HEK293 (cell line): ENCODE results near the gene COPS3.

Experiments used
- BCL11B ChIP-seq: fragments of 450-650 bp; formaldehyde crosslinking; IDR thresholded peaks from 2 replicates; pipeline ENCODE4 v1.5.1; 2016; ENCODE audit warnings: low read depth, missing biosample characterization, missing genetic modification characterization
- GLIS2 ChIP-seq: fragments of 450-650 bp; formaldehyde crosslinking; IDR thresholded peaks from 2 replicates; pipeline ENCODE4 v1.5.1; 2016; ENCODE audit warnings: missing biosample characterization, missing genetic modification characterization
- KLF16 ChIP-seq: fragments of 450-650 bp; formaldehyde crosslinking; IDR thresholded peaks from 2 replicates; pipeline ENCODE4 v1.5.1; 2017; ENCODE audit warnings: missing biosample characterization, missing genetic modification characterization
- KLF8 ChIP-seq: fragments of 450-650 bp; formaldehyde crosslinking; IDR thresholded peaks from 2 replicates; pipeline ENCODE4 v1.5.1; 2016; ENCODE audit warnings: missing biosample characterization, missing genetic modification characterization
- SETDB1 ChIP-seq: IDR thresholded peaks from one replicate; pipeline ENCODE4 v1.6.1; 2017; ENCODE audit warnings: mild to moderate bottlenecking, low read length, moderate library complexity, mixed read lengths; ENCODE audit not compliant: insufficient read length
- SP3 ChIP-seq: fragments of 450-650 bp; formaldehyde crosslinking; IDR thresholded peaks from 2 replicates; pipeline ENCODE4 v1.5.1; 2016; ENCODE audit warnings: missing biosample characterization, missing genetic modification characterization
- SP7 ChIP-seq: fragments of 450-650 bp; formaldehyde crosslinking; IDR thresholded peaks from 2 replicates; pipeline ENCODE4 v1.5.1; 2016; ENCODE audit warnings: missing biosample characterization, missing genetic modification characterization
- TCF7L2 ChIP-seq: IDR thresholded peaks from 2 replicates; pipeline ENCODE4 v1.6.1; 2011; ENCODE audit warnings: low read depth, mild to moderate bottlenecking, inconsistent platforms, low read length, moderate library complexity, borderline replicate concordance
- YY1 ChIP-seq: fragments of 450-650 bp; formaldehyde crosslinking; IDR thresholded peaks from 2 replicates; pipeline ENCODE4 v1.5.1; 2018; ENCODE audit warnings: missing biosample characterization, missing genetic modification characterization
- ZBTB1 ChIP-seq: fragments of 450-650 bp; formaldehyde crosslinking; IDR thresholded peaks from 2 replicates; pipeline ENCODE4 v1.5.1; 2016; ENCODE audit warnings: missing biosample characterization, missing genetic modification characterization
- ZBTB20 ChIP-seq: fragments of 450-650 bp; formaldehyde crosslinking; IDR thresholded peaks from 2 replicates; pipeline ENCODE4 v1.5.1; 2016; ENCODE audit warnings: missing biosample characterization, missing genetic modification characterization
- ZEB2 ChIP-seq: fragments of 450-650 bp; formaldehyde crosslinking; IDR thresholded peaks from 2 replicates; pipeline ENCODE4 v1.5.1; 2016; ENCODE audit warnings: missing biosample characterization, missing genetic modification characterization
- ZFHX2 ChIP-seq: fragments of 450-650 bp; formaldehyde crosslinking; conservative IDR thresholded peaks from 2 replicates; pipeline ENCODE4 v1.5.1; 2016; ENCODE audit warnings: missing biosample characterization, missing genetic modification characterization
- ZNF16 ChIP-seq: fragments of 450-650 bp; formaldehyde crosslinking; IDR thresholded peaks from 2 replicates; pipeline ENCODE4 v1.5.1; 2016; ENCODE audit warnings: low read depth, missing biosample characterization, missing genetic modification characterization
- ZNF24 ChIP-seq: fragments of 450-650 bp; formaldehyde crosslinking; IDR thresholded peaks from 2 replicates; pipeline ENCODE4 v1.5.1; 2016; ENCODE audit warnings: missing biosample characterization, missing genetic modification characterization
- ZNF274 ChIP-seq, 2 experiments: fragments of 200-500 bp in 1 of 2; fragments of 450-650 bp in 1 of 2; sonication (Bioruptor generic) in 1 of 2; formaldehyde crosslinking in 1 of 2; IDR thresholded peaks; 2 replicates each; pipeline versions ENCODE4 v1.5.1 to v1.6.1; 2014 to 2016; ENCODE audit warnings: borderline replicate concordance in 1 of 2, inconsistent platforms in 1 of 2, low read length in 1 of 2, missing biosample characterization in 1 of 2, missing genetic modification characterization in 1 of 2
- ZNF324 ChIP-seq: fragments of 450-650 bp; formaldehyde crosslinking; IDR thresholded peaks from 2 replicates; pipeline ENCODE4 v1.5.1; 2016; ENCODE audit warnings: missing biosample characterization, missing genetic modification characterization
- ZNF341 ChIP-seq: fragments of 450-650 bp; formaldehyde crosslinking; IDR thresholded peaks from 2 replicates; pipeline ENCODE4; 2016; ENCODE audit warnings: low read depth, missing biosample characterization, missing genetic modification characterization
- ZNF350 ChIP-seq: fragments of 450-650 bp; formaldehyde crosslinking; IDR thresholded peaks from 2 replicates; pipeline ENCODE4 v1.5.0; 2017; ENCODE audit warnings: missing biosample characterization, mild to moderate bottlenecking, missing genetic modification characterization
- ZNF404 ChIP-seq: fragments of 450-650 bp; formaldehyde crosslinking; IDR thresholded peaks from 2 replicates; pipeline ENCODE4 v1.5.1; 2017; ENCODE audit warnings: missing biosample characterization, missing genetic modification characterization
- ZNF529 ChIP-seq: fragments of 450-650 bp; formaldehyde crosslinking; IDR thresholded peaks from 2 replicates; pipeline ENCODE4 v1.5.1; 2017; ENCODE audit warnings: missing genetic modification characterization, missing biosample characterization; ENCODE audit not compliant: insufficient replicate concordance
- ZNF558 ChIP-seq: fragments of 450-650 bp; formaldehyde crosslinking; IDR thresholded peaks from 2 replicates; pipeline ENCODE4 v1.5.1; 2016; ENCODE audit warnings: missing biosample characterization, missing genetic modification characterization
- ZNF561 ChIP-seq: fragments of 450-650 bp; IDR thresholded peaks from 2 replicates; pipeline ENCODE4 v1.5.1; 2018; ENCODE audit warnings: missing biosample characterization, missing genetic modification characterization, borderline replicate concordance
- ZNF585B ChIP-seq: fragments of 450-650 bp; formaldehyde crosslinking; IDR thresholded peaks from 2 replicates; pipeline ENCODE4 v1.5.1; 2016; ENCODE audit warnings: missing biosample characterization, missing genetic modification characterization
- ZNF660 ChIP-seq: fragments of 450-650 bp; IDR thresholded peaks from 2 replicates; pipeline ENCODE4 v1.5.1; 2018; ENCODE audit warnings: missing biosample characterization, mild to moderate bottlenecking, missing genetic modification characterization
- ZNF747 ChIP-seq: fragments of 450-650 bp; formaldehyde crosslinking; IDR thresholded peaks from 2 replicates; pipeline ENCODE4 v1.5.1; 2016; ENCODE audit warnings: missing biosample characterization, missing genetic modification characterization
- ZNF76 ChIP-seq: fragments of 450-650 bp; formaldehyde crosslinking; IDR thresholded peaks from 2 replicates; pipeline ENCODE4; 2016; ENCODE audit warnings: low read depth, missing biosample characterization, missing genetic modification characterization, borderline replicate concordance
- ZNF792 ChIP-seq: fragments of 450-650 bp; formaldehyde crosslinking; IDR thresholded peaks from 2 replicates; pipeline ENCODE4 v1.5.1; 2016; ENCODE audit warnings: missing biosample characterization, missing genetic modification characterization
- ZNF837 ChIP-seq: fragments of 450-650 bp; formaldehyde crosslinking; IDR thresholded peaks from 2 replicates; pipeline ENCODE4 v1.5.1; 2016; ENCODE audit warnings: missing biosample characterization, missing genetic modification characterization
- TF ChIP-seq, protein P1 (sequence below): fragments of 450-650 bp; formaldehyde crosslinking; IDR thresholded peaks from 2 replicates; pipeline ENCODE4 v1.5.1; 2016; ENCODE audit warnings: missing biosample characterization, missing genetic modification characterization, low read depth
- TF ChIP-seq, protein P2 (sequence below): fragments of 450-650 bp; formaldehyde crosslinking; IDR thresholded peaks from 2 replicates; pipeline ENCODE4 v1.5.1; 2017; ENCODE audit warnings: missing biosample characterization, mild to moderate bottlenecking, missing genetic modification characterization, moderate library complexity
- TF ChIP-seq, protein P3 (sequence below): IDR thresholded peaks from 2 replicates; pipeline ENCODE4 v1.6.1; 2011; ENCODE audit warnings: mild to moderate bottlenecking, low read depth, low read length, borderline replicate concordance
- TF ChIP-seq, protein P4 (sequence below): fragments of 450-650 bp; formaldehyde crosslinking; IDR thresholded peaks from 2 replicates; pipeline ENCODE4 v1.5.1; 2016; ENCODE audit warnings: missing biosample characterization, missing genetic modification characterization, borderline replicate concordance
- TF ChIP-seq, protein P5 (sequence below): fragments of 450-650 bp; formaldehyde crosslinking; IDR thresholded peaks from 2 replicates; pipeline ENCODE4 v1.5.1; 2016; ENCODE audit warnings: missing biosample characterization, missing genetic modification characterization

Gene COPS3

DNA sequence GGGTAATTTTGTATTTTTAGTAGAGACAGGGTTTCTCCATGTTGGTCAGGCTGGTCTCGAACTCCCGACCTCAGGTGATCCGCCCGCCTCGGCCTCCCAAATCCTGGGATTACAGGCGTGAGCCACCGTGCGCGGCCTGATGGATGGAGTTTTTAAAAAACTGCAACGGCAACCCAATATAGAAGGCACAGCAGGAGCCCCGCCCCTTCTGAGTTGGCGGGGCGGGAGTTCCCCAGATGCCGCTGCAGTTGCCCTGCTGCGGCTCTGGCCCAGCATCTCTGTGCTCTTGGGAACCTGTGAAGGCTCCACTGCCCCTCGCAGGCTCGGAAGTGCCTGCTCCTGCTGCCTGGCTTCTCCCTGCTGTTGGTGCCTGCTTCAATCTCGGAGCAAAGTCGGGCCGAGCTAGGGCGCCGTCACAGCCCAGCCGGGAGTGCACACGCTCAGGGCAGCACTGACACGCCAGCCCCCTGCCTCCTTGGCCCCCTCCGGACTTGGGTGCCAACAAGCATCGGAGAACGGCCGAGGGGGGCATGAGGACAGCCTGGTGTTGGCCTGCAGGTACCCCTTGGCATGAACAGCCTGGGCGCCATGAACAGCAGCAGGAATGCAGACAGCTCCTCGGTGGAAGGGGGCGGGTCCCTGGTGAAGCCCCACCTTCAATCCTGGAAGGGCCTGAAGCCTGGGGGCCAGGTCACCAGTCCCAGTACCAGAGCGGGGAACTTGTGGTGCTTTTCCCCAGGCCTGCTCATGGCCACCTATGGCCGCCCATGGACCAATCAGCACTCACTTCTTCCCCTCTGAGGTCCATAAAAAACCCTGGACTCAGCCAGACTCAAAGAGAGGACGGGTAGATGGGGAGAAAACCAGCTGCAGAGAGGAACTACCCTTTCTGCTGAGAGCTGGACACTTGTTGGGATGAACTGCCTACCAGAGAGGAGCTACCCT lies 19.9 kb upstream of the COPS3 start (continued):
- TF ChIP-seq BCL11B (no peak), ZNF350 (tag by site-specific recombination) (no peak), ZNF274 (IDR thresholded peaks at IDR 0.05; ENCODE audit: low read length) (no peak), ZNF274 (tag by site-specific recombination; IDR thresholded peaks at IDR 0.05; ENCODE audit: borderline replicate concordance) (no peak), ZNF837 (tag by site-specific recombination) (no peak), ZNF404 (tag by site-specific recombination) (no peak), YY1 (peak; percentile 77), ZNF24 (tag by site-specific recombination) (no peak), ZNF585B (no peak), ZBTB20 (peak; percentile 98), SP3 (peak; percentile 76), KLF16 (tag by site-specific recombination) (peak; percentile 85), ZNF747 (tag by site-specific recombination) (no peak), ZNF324 (tag by site-specific recombination) (peak; percentile 12; the same call in 1 of the 2 replicates), ZNF76 (tag by site-specific recombination) (peak; percentile 68), ZNF341 (tag by site-specific recombination) (peak; percentile 99), ZNF558 (tag by site-specific recombination) (no peak; the same call in 1 of the 2 replicates), ZNF529 (tag by site-specific recombination) (no peak), SP7 (tag by site-specific recombination) (peak; percentile 63), ZEB2 (tag by site-specific recombination) (peak; percentile 53), ZBTB1 (tag by site-specific recombination) (no peak), TCF7L2 (no peak), ZFHX2 (tag by site-specific recombination) (peak; percentile 54; the same call in 1 of the 2 replicates), KLF8 (peak; percentile 58), ZNF792 (peak; percentile 52; the same call in 1 of the 2 replicates), ZNF16 (no peak), ZNF561 (peak; percentile 99), SETDB1 (no peak), GLIS2 (tag by site-specific recombination) (peak; percentile 97), ZNF660 (tag by site-specific recombination) (no peak; the same call in 1 of the 2 replicates)
- TF ChIP-seq, protein P1, sequence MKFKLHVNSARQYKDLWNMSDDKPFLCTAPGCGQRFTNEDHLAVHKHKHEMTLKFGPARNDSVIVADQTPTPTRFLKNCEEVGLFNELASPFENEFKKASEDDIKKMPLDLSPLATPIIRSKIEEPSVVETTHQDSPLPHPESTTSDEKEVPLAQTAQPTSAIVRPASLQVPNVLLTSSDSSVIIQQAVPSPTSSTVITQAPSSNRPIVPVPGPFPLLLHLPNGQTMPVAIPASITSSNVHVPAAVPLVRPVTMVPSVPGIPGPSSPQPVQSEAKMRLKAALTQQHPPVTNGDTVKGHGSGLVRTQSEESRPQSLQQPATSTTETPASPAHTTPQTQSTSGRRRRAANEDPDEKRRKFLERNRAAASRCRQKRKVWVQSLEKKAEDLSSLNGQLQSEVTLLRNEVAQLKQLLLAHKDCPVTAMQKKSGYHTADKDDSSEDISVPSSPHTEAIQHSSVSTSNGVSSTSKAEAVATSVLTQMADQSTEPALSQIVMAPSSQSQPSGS (tag by site-specific recombination), result no peak
- TF ChIP-seq, protein P2, sequence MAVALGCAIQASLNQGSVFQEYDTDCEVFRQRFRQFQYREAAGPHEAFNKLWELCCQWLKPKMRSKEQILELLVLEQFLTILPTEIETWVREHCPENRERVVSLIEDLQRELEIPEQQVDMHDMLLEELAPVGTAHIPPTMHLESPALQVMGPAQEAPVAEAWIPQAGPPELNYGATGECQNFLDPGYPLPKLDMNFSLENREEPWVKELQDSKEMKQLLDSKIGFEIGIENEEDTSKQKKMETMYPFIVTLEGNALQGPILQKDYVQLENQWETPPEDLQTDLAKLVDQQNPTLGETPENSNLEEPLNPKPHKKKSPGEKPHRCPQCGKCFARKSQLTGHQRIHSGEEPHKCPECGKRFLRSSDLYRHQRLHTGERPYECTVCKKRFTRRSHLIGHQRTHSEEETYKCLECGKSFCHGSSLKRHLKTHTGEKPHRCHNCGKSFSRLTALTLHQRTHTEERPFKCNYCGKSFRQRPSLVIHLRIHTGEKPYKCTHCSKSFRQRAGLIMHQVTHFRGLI (tag by site-specific recombination), result peak; percentile 18; the same call in 1 of the 2 replicates
- TF ChIP-seq, protein P3, sequence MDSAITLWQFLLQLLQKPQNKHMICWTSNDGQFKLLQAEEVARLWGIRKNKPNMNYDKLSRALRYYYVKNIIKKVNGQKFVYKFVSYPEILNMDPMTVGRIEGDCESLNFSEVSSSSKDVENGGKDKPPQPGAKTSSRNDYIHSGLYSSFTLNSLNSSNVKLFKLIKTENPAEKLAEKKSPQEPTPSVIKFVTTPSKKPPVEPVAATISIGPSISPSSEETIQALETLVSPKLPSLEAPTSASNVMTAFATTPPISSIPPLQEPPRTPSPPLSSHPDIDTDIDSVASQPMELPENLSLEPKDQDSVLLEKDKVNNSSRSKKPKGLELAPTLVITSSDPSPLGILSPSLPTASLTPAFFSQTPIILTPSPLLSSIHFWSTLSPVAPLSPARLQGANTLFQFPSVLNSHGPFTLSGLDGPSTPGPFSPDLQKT, result no peak
- TF ChIP-seq, protein P4, sequence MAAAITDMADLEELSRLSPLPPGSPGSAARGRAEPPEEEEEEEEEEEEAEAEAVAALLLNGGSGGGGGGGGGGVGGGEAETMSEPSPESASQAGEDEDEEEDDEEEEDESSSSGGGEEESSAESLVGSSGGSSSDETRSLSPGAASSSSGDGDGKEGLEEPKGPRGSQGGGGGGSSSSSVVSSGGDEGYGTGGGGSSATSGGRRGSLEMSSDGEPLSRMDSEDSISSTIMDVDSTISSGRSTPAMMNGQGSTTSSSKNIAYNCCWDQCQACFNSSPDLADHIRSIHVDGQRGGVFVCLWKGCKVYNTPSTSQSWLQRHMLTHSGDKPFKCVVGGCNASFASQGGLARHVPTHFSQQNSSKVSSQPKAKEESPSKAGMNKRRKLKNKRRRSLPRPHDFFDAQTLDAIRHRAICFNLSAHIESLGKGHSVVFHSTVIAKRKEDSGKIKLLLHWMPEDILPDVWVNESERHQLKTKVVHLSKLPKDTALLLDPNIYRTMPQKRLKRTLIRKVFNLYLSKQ (tag by site-specific recombination), result no peak
- TF ChIP-seq, protein P5, sequence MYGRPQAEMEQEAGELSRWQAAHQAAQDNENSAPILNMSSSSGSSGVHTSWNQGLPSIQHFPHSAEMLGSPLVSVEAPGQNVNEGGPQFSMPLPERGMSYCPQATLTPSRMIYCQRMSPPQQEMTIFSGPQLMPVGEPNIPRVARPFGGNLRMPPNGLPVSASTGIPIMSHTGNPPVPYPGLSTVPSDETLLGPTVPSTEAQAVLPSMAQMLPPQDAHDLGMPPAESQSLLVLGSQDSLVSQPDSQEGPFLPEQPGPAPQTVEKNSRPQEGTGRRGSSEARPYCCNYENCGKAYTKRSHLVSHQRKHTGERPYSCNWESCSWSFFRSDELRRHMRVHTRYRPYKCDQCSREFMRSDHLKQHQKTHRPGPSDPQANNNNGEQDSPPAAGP (tag by site-specific recombination), result peak; percentile 66
